ENCODE results near the gene MAGI2. TPM values are rescaled to one million over a fixed set of nuclear protein-coding genes. Genes with fewer than 3 reads are reported as not detected.

MAGI2 gene
- total RNA-seq, 1 experiment from 2014 or later = 0.22 TPM

- ChIA-PET POLR2A (no interaction called here), CTCF (no interaction called here), RAD21 (ENCODE audit: low non-redundant PET in 1 of 2, low total read pairs in 2 of 2, uncharacterized antibody in 2 of 2, unreplicated experiment in 2 of 2) (no interaction called here)
- DNase-seq (ENCODE audit: low read depth, low spot score) = no peak
- intact Hi-C loops (cut with micrococcal nuclease) = no loop called here
- no peak for ATAC-seq
- Histone ChIP-seq H4K20me1 (ENCODE audit: insufficient read depth) (no peaks in the 10 kb centered on the region), H3K27ac (ENCODE audit: low read depth, low read length) (no peak overlapping the region), H3K9ac (ENCODE audit: low read length) (no peak overlapping the region), H3K4me1 (ENCODE audit: control insufficient read depth in 1 of 2, insufficient read depth in 2 of 2, low read length in 2 of 2) (no peaks in the 10 kb centered on the region), H3K9me2 (ENCODE audit: insufficient read depth) (no peaks in the 10 kb centered on the region), H2AFZ (ENCODE audit: low read depth, low read length, poor library complexity, severe bottlenecking) (no peak overlapping the region), H3K9me3 (ENCODE audit: control insufficient read depth in 1 of 2, insufficient read depth in 1 of 2, low read depth in 1 of 2, low read length in 2 of 2) (no peaks in the 10 kb centered on the region), H3K79me2 (ENCODE audit: insufficient read depth, low read length) (no peaks in the 10 kb centered on the region), H3K4me3 (replicated peaks in 1 of 2; ENCODE audit: low read depth in 1 of 2, low read length in 2 of 2) (no peak overlapping the region), H3K36me3 (ENCODE audit: control insufficient read depth in 1 of 2, insufficient read depth in 2 of 2, low read length in 2 of 2) (no peaks in the 10 kb centered on the region), H3K27me3 (ENCODE audit: insufficient read depth, low read length) (no peaks in the 10 kb centered on the region), H3K4me2 (ENCODE audit: low read length) (no peak overlapping the region)
- BruUV-seq (replicated peaks) = no TSS peak
- no peak for TF ChIP-seq CEBPB (IDR thresholded peaks at IDR 0.05; ENCODE audit: low read depth)
Observed at GRCh38 chr7:79142706-79143105, 310.8 kb downstream of the MAGI2 start.

GRCh38 chr7:79141252-79141651, 312.2 kb downstream of the MAGI2 start:
- Histone ChIP-seq H3K36me3 (ENCODE audit: control insufficient read depth in 1 of 2, insufficient read depth in 2 of 2, low read length in 2 of 2) (no peaks in the 10 kb centered on the region), H3K9ac (ENCODE audit: low read length) (no peak overlapping the region), H2AFZ (ENCODE audit: low read depth, low read length, poor library complexity, severe bottlenecking) (no peak overlapping the region), H3K79me2 (ENCODE audit: insufficient read depth, low read length) (no peaks in the 10 kb centered on the region), H3K9me2 (ENCODE audit: insufficient read depth) (no peaks in the 10 kb centered on the region), H3K9me3 (ENCODE audit: control insufficient read depth in 1 of 2, insufficient read depth in 1 of 2, low read depth in 1 of 2, low read length in 2 of 2) (no peaks in the 10 kb centered on the region), H3K4me3 (replicated peaks in 1 of 2; ENCODE audit: low read depth in 1 of 2, low read length in 2 of 2) (no peak overlapping the region), H3K4me1 (ENCODE audit: control insufficient read depth in 1 of 2, insufficient read depth in 2 of 2, low read length in 2 of 2) (no peaks in the 10 kb centered on the region), H3K27me3 (ENCODE audit: insufficient read depth, low read length) (no peaks in the 10 kb centered on the region), H3K27ac (ENCODE audit: low read depth, low read length) (no peak overlapping the region), H3K4me2 (ENCODE audit: low read length) (no peak overlapping the region), H4K20me1 (ENCODE audit: insufficient read depth) (no peaks in the 10 kb centered on the region)
- DNase-seq (ENCODE audit: low read depth, low spot score) (no peak), ATAC-seq (no peak)
- no TSS peak for BruUV-seq (replicated peaks)
- POLR2A ChIA-PET = no interaction called here
- RAD21 ChIA-PET (ENCODE audit: low non-redundant PET in 1 of 2, low total read pairs in 2 of 2, uncharacterized antibody in 2 of 2, unreplicated experiment in 2 of 2) = no interaction called here
- TF ChIP-seq POLR2A (IDR thresholded peaks at IDR 0.05; ENCODE audit: borderline replicate concordance, extremely low read depth, insufficient read depth, insufficient read length) (no peak), ATF3 (IDR thresholded peaks at IDR 0.05) (no peak), CEBPB (IDR thresholded peaks at IDR 0.05; ENCODE audit: low read depth) (no peak), ZFX (IDR thresholded peaks at IDR 0.05) (no peak), REST (IDR thresholded peaks at IDR 0.05; ENCODE audit: low read depth) (no peak), FOSL1 (IDR thresholded peaks at IDR 0.05; ENCODE audit: low read depth) (no peak), ELF1 (IDR thresholded peaks at IDR 0.05; ENCODE audit: borderline replicate concordance, low read depth) (no peak), MAX (IDR thresholded peaks at IDR 0.05) (no peak), ZNF274 (IDR thresholded peaks at IDR 0.05; ENCODE audit: low read depth, low read length) (no peak), SIN3A (IDR thresholded peaks at IDR 0.05; ENCODE audit: low read depth) (no peak), ZBTB33 (IDR thresholded peaks at IDR 0.05; ENCODE audit: extremely low read depth, insufficient replicate concordance, low read length) (no peak), CBX3 (IDR thresholded peaks at IDR 0.05; ENCODE audit: low read depth) (no peak)
- CTCF ChIA-PET = no interaction called here
- intact Hi-C loops (cut with micrococcal nuclease) = no loop called here
